Inferior parietal cortex (tissue), 1 donor: ENCODE data around the gene DNER.
"Not testable (repeated sequence)": the region's sequence is repeated elsewhere in the genome, so short reads cannot be mapped to it uniquely, and the experiment has no call there.

ENCODE experiments used
- DNase-seq: peaks from one replicate; pipeline ENCODE4 v3.0.0-alpha.2; 2016; ENCODE audit errors: extremely low spot score

DNER gene

GRCh38 chr2:229622495-229623355 lies 91.6 kb downstream of the DNER start:
- no peak for DNase-seq

- DNase-seq = no peak
Observed at GRCh38 chr2:229620759-229621158, 93.6 kb downstream of the DNER start.

- DNase-seq = no peak
Observed at GRCh38 chr2:229620289-229620688, 94.1 kb downstream of the DNER start.

- DNase-seq = no peak
Observed at GRCh38 chr2:229616433-229616832, 97.9 kb downstream of the DNER start.

GRCh38 chr2:229614021-229614420 lies 100.3 kb downstream of the DNER start:
- DNase-seq = not testable (repeated sequence)

- DNase-seq = peak; percentile 47
Observed at GRCh38 chr2:229612384-229612971, 101.9 kb downstream of the DNER start.

- no peak for DNase-seq
Observed at GRCh38 chr2:229611360-229611759, 103.0 kb downstream of the DNER start.

- no peak for DNase-seq
Observed at GRCh38 chr2:229610872-229611271, 103.5 kb downstream of the DNER start.

- DNase-seq = no peak
Observed at GRCh38 chr2:229610333-229610732, 104.0 kb downstream of the DNER start.

- no peak for DNase-seq
Observed at GRCh38 chr2:229601936-229602335, 112.4 kb downstream of the DNER start.

- no peak for DNase-seq
Observed at GRCh38 chr2:229601396-229601795, 113.0 kb downstream of the DNER start.

GRCh38 chr2:229598227-229598626 lies 116.1 kb downstream of the DNER start:
- no peak for DNase-seq

- no peak for DNase-seq
Observed at GRCh38 chr2:229596796-229597195, 117.6 kb downstream of the DNER start.

- peak; percentile 59 for DNase-seq
Observed at GRCh38 chr2:229591611-229592010, 122.7 kb downstream of the DNER start.

GRCh38 chr2:229586746-229587705 lies 127.3 kb downstream of the DNER start:
- DNase-seq = peak; percentile 87

- DNase-seq = no peak
Observed at GRCh38 chr2:229586012-229586411, 128.3 kb downstream of the DNER start.

- DNase-seq = no peak
Observed at GRCh38 chr2:229582151-229582550, 132.2 kb downstream of the DNER start.

GRCh38 chr2:229578052-229578846 lies 136.1 kb downstream of the DNER start:
- no peak for DNase-seq

- no peak for DNase-seq
Observed at GRCh38 chr2:229575569-229576315, 138.6 kb downstream of the DNER start.

- no peak for DNase-seq
Observed at GRCh38 chr2:229572507-229573271, 141.7 kb downstream of the DNER start.
